Neural crest cell (in vitro differentiated cells): ENCODE measurements around the gene TBCD. TPM values are rescaled to one million over a fixed set of nuclear protein-coding genes. Genes with fewer than 3 reads are reported as not detected.

Experiments
- DNase-seq: peaks from one replicate; pipeline ENCODE4 v3.0.0; 2021; ENCODE audit warnings: low read depth, mixed read lengths, low spot score
- H3K27ac Mint-ChIP-seq: one replicate; pipeline ENCODE4 v1.8.0; 2021; ENCODE audit warnings: mild to moderate bottlenecking, mixed read lengths; ENCODE audit not compliant: unreplicated experiment
- H3K27me3 Mint-ChIP-seq: 2 replicates; pipeline ENCODE4 v1.8.0; 2021; ENCODE audit warnings: low read depth, mild to moderate bottlenecking, mixed read lengths
- H3K36me3 Mint-ChIP-seq: 2 replicates; pipeline ENCODE4 v1.8.0; 2021; ENCODE audit warnings: low read depth, mild to moderate bottlenecking, mixed read lengths
- H3K4me1 Mint-ChIP-seq: 2 replicates; pipeline ENCODE4 v1.8.0; 2021; ENCODE audit warnings: mixed read lengths
- H3K4me3 Mint-ChIP-seq: one replicate; pipeline ENCODE4 v1.8.0; 2021; ENCODE audit warnings: mild to moderate bottlenecking, mixed read lengths
- H3K9me3 Mint-ChIP-seq: 2 replicates; pipeline ENCODE4 v1.8.0; 2021; ENCODE audit warnings: mixed read lengths
- total RNA-seq: library from RNA; stranded (reverse); gene quantifications from 2 replicates; pipeline ENCODE4 v1.2.1, GENCODE V29; 2021
- TF ChIP-seq, protein P1 (sequence below): fragments of 200-600 bp; sonication (generic); conservative IDR thresholded peaks from 2 replicates; pipeline ENCODE4 v1.5.0; 2021; ENCODE audit warnings: antibody characterized with exemption, mild to moderate bottlenecking

The TBCD gene
- total RNA-seq, 1 donor from 2014 or later: 166 TPM

DNA sequence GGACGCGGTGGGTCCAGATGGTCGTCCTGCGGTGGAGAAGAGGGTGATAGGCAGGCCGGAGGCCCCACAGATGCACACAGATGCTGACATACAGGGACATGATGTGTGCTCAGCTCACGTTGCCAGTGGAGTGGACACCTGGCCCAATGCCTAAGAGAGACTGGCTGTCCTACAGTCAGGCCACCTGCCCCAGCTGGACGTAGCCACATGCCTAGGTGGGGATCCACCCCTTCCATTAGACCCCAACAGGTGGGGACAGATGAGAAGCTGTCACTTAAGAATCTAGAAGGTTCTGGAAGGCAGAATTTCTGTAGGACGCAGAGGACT, 205.6 kb downstream of the TBCD start:
- no peaks in the 10 kb centered on the region for H3K27me3 Mint-ChIP-seq
- H3K4me3 Mint-ChIP-seq: peak overlapping the region; percentile 27
- no peak for DNase-seq
- H3K27ac Mint-ChIP-seq: no peak overlapping the region
- H3K4me1 Mint-ChIP-seq: no peaks in the 10 kb centered on the region
- peaks cover 19% of the 10 kb centered on the region for H3K9me3 Mint-ChIP-seq
- peaks cover 37% of the 10 kb centered on the region for H3K36me3 Mint-ChIP-seq
- TF ChIP-seq, protein P1, sequence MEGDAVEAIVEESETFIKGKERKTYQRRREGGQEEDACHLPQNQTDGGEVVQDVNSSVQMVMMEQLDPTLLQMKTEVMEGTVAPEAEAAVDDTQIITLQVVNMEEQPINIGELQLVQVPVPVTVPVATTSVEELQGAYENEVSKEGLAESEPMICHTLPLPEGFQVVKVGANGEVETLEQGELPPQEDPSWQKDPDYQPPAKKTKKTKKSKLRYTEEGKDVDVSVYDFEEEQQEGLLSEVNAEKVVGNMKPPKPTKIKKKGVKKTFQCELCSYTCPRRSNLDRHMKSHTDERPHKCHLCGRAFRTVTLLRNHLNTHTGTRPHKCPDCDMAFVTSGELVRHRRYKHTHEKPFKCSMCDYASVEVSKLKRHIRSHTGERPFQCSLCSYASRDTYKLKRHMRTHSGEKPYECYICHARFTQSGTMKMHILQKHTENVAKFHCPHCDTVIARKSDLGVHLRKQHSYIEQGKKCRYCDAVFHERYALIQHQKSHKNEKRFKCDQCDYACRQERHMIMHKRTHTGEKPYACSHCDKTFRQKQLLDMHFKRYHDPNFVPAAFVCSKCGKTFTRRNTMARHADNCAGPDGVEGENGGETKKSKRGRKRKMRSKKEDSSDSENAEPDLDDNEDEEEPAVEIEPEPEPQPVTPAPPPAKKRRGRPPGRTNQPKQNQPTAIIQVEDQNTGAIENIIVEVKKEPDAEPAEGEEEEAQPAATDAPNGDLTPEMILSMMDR: no peak

DNA sequence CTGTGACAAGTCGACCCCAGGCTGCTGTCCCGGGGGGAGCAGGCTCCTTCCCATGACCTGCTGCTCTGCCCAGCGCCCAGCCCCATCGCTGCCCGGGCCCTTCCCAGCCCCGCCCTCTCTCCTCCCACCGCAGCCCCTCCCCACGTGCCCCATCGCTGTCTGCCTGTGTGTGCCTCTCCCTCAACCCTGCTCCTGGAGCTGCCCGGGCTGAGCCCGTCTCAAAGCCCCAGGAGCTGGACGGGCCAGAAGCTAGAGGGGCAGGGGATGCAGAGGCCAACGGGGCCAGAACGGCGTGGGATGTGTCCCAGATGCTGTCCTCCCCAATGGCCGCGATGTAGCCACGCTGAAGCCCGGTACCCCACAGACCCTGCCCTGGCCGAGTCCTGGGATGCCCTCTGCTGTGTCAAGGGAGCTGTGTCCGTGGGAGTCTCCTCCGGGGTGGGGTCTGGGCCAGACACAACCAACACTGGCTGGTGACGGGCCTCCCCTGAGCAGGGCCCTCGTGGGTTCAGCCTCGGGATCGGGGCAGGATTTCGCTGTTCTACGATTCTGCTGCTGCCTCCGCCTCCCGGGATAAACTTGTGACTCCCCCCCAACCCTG, 206.2 kb downstream of the TBCD start:
- peaks cover 14% of the 10 kb centered on the region for H3K9me3 Mint-ChIP-seq
- H3K36me3 Mint-ChIP-seq: peaks cover 31% of the 10 kb centered on the region
- TF ChIP-seq, protein P1: no peak
- no peaks in the 10 kb centered on the region for H3K27me3 Mint-ChIP-seq
- H3K27ac Mint-ChIP-seq: no peak overlapping the region
- no peak for DNase-seq
- peak overlapping the region; percentile 27 for H3K4me3 Mint-ChIP-seq
- peaks cover 1% of the 10 kb centered on the region for H3K4me1 Mint-ChIP-seq

DNA sequence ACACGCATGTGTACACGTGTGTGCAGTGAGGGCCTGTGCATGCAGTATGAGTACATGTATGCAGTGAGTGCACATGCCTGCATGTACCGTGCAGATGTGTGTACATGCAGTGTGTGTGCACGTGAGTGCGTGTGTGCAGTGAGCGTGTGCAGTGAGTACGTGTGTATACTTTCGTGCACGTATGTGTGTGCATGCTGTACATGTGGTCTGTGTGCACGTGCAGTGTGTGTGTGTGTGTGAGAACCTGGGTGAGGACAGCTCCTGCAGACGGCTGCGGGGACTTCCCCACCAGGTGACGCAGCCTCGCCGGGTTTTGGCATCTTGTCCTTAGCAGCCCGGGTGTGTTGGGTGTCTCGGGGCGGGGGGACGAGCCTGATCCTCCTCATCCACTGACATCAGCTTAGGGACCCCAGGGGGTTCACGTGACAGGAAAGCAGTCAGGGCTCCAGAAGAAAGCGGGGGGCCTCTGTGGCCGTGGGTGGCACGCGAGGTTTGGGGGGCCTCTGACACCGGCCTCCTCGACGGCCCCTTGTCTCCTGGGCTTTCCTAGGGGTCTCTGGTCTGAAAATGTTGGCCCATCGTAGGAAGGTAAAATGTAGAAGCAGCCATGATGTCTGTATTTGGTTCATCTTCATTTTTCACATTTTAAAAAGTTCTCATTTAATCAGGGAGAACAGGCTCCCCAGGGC, 207.5 kb downstream of the TBCD start:
- no peak for DNase-seq
- no peak overlapping the region for H3K4me3 Mint-ChIP-seq
- H3K4me1 Mint-ChIP-seq: peaks cover 7% of the 10 kb centered on the region
- peaks cover 8% of the 10 kb centered on the region for H3K9me3 Mint-ChIP-seq
- TF ChIP-seq, protein P1: no peak
- H3K27me3 Mint-ChIP-seq: no peaks in the 10 kb centered on the region
- H3K36me3 Mint-ChIP-seq: peaks cover 17% of the 10 kb centered on the region
- no peak overlapping the region for H3K27ac Mint-ChIP-seq

DNA sequence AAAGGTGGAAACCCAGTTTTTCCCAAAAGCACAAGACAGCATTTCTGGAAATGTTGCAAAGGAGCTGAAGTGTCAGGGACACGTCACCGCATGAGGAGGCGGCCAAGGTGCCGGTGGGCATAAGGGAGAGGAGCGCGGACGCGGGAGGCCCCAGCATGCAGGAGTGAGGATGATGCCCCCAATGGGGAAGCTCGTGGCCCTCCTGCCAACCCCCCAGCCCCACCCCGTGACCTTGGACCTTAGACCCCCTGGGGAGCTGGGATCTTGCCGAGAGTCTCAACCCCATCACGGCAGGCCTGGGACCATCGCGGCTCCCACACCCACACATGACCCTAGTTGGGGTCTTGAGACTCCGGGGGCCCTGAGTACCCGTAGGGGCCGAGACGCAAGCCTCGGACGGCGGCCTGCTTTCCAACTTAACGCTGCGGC, 208.1 kb downstream of the TBCD start:
- peaks cover 7% of the 10 kb centered on the region for H3K4me1 Mint-ChIP-seq
- H3K27me3 Mint-ChIP-seq: no peaks in the 10 kb centered on the region
- TF ChIP-seq, protein P1: no peak
- no peak for DNase-seq
- peaks cover 11% of the 10 kb centered on the region for H3K36me3 Mint-ChIP-seq
- H3K9me3 Mint-ChIP-seq: peaks cover 5% of the 10 kb centered on the region
- H3K4me3 Mint-ChIP-seq: no peak overlapping the region
- no peak overlapping the region for H3K27ac Mint-ChIP-seq

DNA sequence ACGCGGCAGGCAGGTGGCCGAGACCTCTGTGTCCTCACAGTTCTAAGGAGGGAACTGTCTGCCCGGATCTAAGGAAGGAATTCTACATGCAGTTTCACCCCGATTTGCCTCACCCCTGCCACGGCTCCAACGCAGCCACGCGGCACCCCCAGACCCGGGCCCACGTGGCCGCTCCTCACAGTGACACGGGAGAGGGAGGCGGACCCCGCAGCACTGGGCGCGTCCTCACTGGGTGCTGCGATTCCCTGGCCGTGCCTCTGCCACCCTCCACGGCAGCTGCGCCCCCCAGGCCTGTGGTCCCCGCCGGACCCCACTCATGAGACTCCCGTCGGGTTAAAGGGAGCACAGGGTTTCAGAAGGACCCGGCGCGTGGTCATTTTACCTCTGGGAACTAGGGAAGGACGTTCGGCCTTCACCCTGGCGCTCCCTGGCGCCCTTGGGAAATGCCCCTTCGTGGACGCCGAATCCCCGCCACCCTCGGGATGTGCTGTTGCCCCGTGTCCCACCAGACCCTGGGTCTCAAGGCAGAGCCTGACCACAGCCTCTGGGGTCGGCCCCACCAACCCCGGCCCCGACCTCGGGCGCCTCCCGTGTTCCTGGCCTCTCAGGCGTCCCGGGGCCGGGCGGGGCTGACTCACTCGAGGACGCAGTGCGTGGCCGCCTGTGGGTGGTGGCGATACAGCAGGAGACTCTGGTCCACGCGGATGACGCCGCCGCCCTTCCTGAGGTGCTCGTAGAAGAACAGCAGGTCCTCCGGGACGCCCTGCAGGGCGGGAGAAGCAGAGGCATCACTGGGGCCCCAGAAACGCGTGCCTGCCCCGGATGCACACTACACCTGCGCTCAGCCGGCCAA, 208.8 kb downstream of the TBCD start:
- H3K27me3 Mint-ChIP-seq: no peaks in the 10 kb centered on the region
- no peaks in the 10 kb centered on the region for H3K9me3 Mint-ChIP-seq
- H3K36me3 Mint-ChIP-seq: peaks cover 5% of the 10 kb centered on the region
- no peak overlapping the region for H3K4me3 Mint-ChIP-seq
- TF ChIP-seq, protein P1: no peak
- no peak overlapping the region for H3K27ac Mint-ChIP-seq
- no peak for DNase-seq
- peaks cover 7% of the 10 kb centered on the region for H3K4me1 Mint-ChIP-seq
